Vagina (tissue), 2 donors: ENCODE measurements around the gene SPRED3. TPM values are rescaled to one million over a fixed set of nuclear protein-coding genes. Genes with fewer than 3 reads are reported as not detected.
"Not testable (repeated sequence)": the region's sequence is repeated elsewhere in the genome, so short reads cannot be mapped to it uniquely, and the experiment has no call there.

Experiments used
- DNase-seq, 2 donors: peaks; one replicate each; pipeline ENCODE4 v3.0.0-alpha.2; 2017; ENCODE audit errors: extremely low spot score in 2 of 2
- H3K27ac ChIP-seq: fragments of 200-600 bp; sonication (generic); one replicate; pipeline ENCODE4 v1.5.1; 2019
- H3K27me3 ChIP-seq: fragments of 200-600 bp; sonication (generic); one replicate; pipeline ENCODE4 v1.5.1; 2019
- H3K36me3 ChIP-seq, 2 donors: fragments of 200-600 bp; sonication (generic); one replicate each; pipeline ENCODE4 v1.5.1; 2017 to 2019
- H3K4me1 ChIP-seq: fragments of 200-600 bp; sonication (generic); one replicate; pipeline ENCODE4 v1.5.1; 2019
- H3K4me3 ChIP-seq, 2 donors: fragments of 200-600 bp; sonication (generic); 1 replicate in 1 of 2; 2 replicates in 1 of 2; pipeline ENCODE4 v1.5.1; 2016 to 2019
- H3K9me3 ChIP-seq: fragments of 200-600 bp; sonication (generic); one replicate; pipeline ENCODE4 v1.5.1; 2019
- CTCF ChIP-seq, 3 experiments: fragments of 450-650 bp in 2 of 3; fragments of 200-600 bp in 1 of 3; sonication (generic) in 1 of 3; IDR thresholded peaks; one replicate each; pipeline ENCODE4 v1.5.1; 2017 to 2019; ENCODE audit warnings: antibody characterized with exemption in 3 of 3, mild to moderate bottlenecking in 2 of 3, moderate library complexity in 2 of 3
- POLR2A ChIP-seq, 2 donors: fragments of 450-650 bp; IDR thresholded peaks; one replicate each; pipeline ENCODE4 v1.6.1; 2017; ENCODE audit warnings: antibody characterized with exemption in 2 of 2, mild to moderate bottlenecking in 2 of 2, moderate library complexity in 2 of 2
- POLR2AphosphoS5 ChIP-seq, 2 donors: sonication (generic); formaldehyde crosslinking; IDR thresholded peaks; one replicate each; pipeline ENCODE4 v1.9.0; 2017; ENCODE audit warnings: antibody characterized with exemption in 2 of 2, mild to moderate bottlenecking in 2 of 2, low read depth in 1 of 2; ENCODE audit not compliant: insufficient read depth in 1 of 2
- intact Hi-C: fragments of 100-400 bp; cut with DNase I; formaldehyde crosslinking; loops from one replicate; pipeline ENCODE4 v1.15.1; 2023
- total RNA-seq: library from RNA; depleted of rRNA; stranded (reverse); fragments of >200 nt; gene quantifications from one replicate; pipeline ENCODE4 v1.2.3, GENCODE V29; 2016

SPRED3 gene
- total RNA-seq, 1 donor from 2014 or later = 0.49 TPM

- Histone ChIP-seq H3K27ac (peak within 1 kb of the TSS; percentile 96), H3K27me3 (no peaks in the 10 kb centered on the region), H3K36me3 (peaks cover 0 to 23% of the 10 kb centered on the region in 2 donors), H3K9me3 (no peaks in the 10 kb centered on the region), H3K4me1 (peaks cover 22% of the 10 kb centered on the region), H3K4me3 (peak within 1 kb of the TSS; percentile 96 to 98)
- no peak for TF ChIP-seq POLR2A (IDR thresholded peaks at IDR 0.05)
- TF ChIP-seq POLR2AphosphoS5 (IDR thresholded peaks at IDR 0.05; ENCODE audit: insufficient read depth in 1 of 2, low read depth in 1 of 2) = peak; percentile 38 to 64
- peak; percentile 97 to 100 (median 98) for TF ChIP-seq CTCF (IDR thresholded peaks at IDR 0.05)
- DNase-seq = peak in 1 of 2 donors; percentile 98
- intact Hi-C loops = no loop called here
These were observed 14.6 kb downstream of the SPRED3 start, which contains the start of gene FAM98C for GRCh38 chr19:38402967-38403674. Gene FAM98C (plus strand): TSS chr19:38403093. CDS start chr19:38403154, 61 bp downstream.

- H3K27me3 ChIP-seq = no peaks in the 10 kb centered on the region
- DNase-seq = no peak
- TF ChIP-seq POLR2A (IDR thresholded peaks at IDR 0.05) (no peak), POLR2AphosphoS5 (IDR thresholded peaks at IDR 0.05; ENCODE audit: insufficient read depth in 1 of 2, low read depth in 1 of 2) (no peak), CTCF (IDR thresholded peaks at IDR 0.05) (no peak)
- H3K36me3 ChIP-seq = peaks cover 0 to 23% of the 10 kb centered on the region in 2 donors
- intact Hi-C loops = no loop called here
- H3K4me3 ChIP-seq = no peak overlapping the region
- H3K27ac ChIP-seq = no peak overlapping the region
- no peaks in the 10 kb centered on the region for H3K9me3 ChIP-seq
- peaks cover 22% of the 10 kb centered on the region for H3K4me1 ChIP-seq
These were observed 16.4 kb downstream of the SPRED3 start for GRCh38 chr19:38404858-38405257.

GRCh38 chr19:38405276-38405675, 16.8 kb downstream of the SPRED3 start:
- H3K4me3 ChIP-seq = no peak overlapping the region
- intact Hi-C loops = no loop called here
- H3K4me1 ChIP-seq = peaks cover 22% of the 10 kb centered on the region
- no peak for DNase-seq
- H3K9me3 ChIP-seq = no peaks in the 10 kb centered on the region
- H3K27ac ChIP-seq = no peak overlapping the region
- no peaks in the 10 kb centered on the region for H3K27me3 ChIP-seq
- H3K36me3 ChIP-seq = peaks cover 0 to 23% of the 10 kb centered on the region in 2 donors
- TF ChIP-seq POLR2AphosphoS5 (IDR thresholded peaks at IDR 0.05; ENCODE audit: insufficient read depth in 1 of 2, low read depth in 1 of 2) = no peak
- TF ChIP-seq POLR2A (IDR thresholded peaks at IDR 0.05) = no peak
- TF ChIP-seq CTCF (IDR thresholded peaks at IDR 0.05) = no peak

GRCh38 chr19:38409631-38410133, 21.2 kb downstream of the SPRED3 start:
- H3K27ac ChIP-seq = no peak overlapping the region
- peaks cover 0 to 22% of the 10 kb centered on the region in 2 donors for H3K36me3 ChIP-seq
- H3K9me3 ChIP-seq = no peaks in the 10 kb centered on the region
- DNase-seq = no peak
- TF ChIP-seq POLR2A (IDR thresholded peaks at IDR 0.05) (no peak), CTCF (IDR thresholded peaks at IDR 0.05) (no peak), POLR2AphosphoS5 (IDR thresholded peaks at IDR 0.05; ENCODE audit: insufficient read depth in 1 of 2, low read depth in 1 of 2) (no peak)
- H3K27me3 ChIP-seq = no peaks in the 10 kb centered on the region
- H3K4me3 ChIP-seq = no peak overlapping the region
- H3K4me1 ChIP-seq = peaks cover 4% of the 10 kb centered on the region
- intact Hi-C loops = loop anchor here (5.0 kb wide), 1 partner anchor 223 kb away; no protein-coding TSS in a partner anchor

GRCh38 chr19:38410407-38410806, 21.9 kb downstream of the SPRED3 start:
- not testable (repeated sequence) for H3K27ac ChIP-seq, H3K4me3 ChIP-seq, H3K9me3 ChIP-seq, H3K27me3 ChIP-seq, H3K4me1 ChIP-seq, DNase-seq
- intact Hi-C loops = loop anchor here (5.0 kb wide), 1 partner anchor 222 kb away; no protein-coding TSS in a partner anchor
- H3K36me3 ChIP-seq = peaks cover 0 to 15% of the 10 kb centered on the region in 2 donors
